ENCODE results near the gene CHRNA10.

Gene CHRNA10

DNA sequence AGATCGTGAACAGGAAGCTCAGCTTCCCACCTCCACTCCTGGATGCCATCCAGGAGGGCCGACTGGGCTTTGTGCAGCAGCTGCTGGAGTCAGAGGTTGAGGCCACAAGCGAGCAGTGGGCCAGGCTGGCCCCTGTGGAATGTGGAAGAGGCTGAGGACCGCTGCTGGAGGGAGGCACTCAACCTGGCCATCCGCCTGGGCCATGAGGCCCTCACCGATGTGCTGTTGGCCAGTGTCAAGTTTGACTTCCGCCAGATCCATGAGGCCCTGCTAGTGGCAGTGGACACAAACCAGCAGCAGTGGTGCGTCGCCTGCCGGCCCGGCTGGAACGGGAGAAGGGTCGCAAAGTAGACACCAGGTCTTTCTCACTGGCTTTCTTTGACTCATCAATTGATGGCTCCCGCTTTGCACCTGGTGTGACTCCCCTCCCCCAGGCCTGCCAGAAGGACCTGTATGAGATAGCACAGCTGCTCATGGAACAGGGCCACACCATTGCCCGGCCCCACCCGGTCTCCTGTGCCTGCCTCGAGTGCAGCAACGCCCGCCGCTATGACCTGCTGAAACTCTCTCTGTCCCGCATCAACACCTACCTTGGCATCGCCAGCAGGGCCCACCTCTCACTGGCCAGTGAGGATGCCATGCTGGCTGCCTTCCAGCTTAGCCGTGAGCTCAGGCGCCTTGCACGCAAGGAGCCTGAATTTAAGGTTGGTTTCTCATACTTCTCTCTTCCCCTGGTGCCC, 54.3 kb downstream of the CHRNA10 start:
- Histone ChIP-seq H3K4me1 (ENCODE audit: insufficient read depth, low read length, severe bottlenecking) (no peaks in the 10 kb centered on the region), H3F3A (ENCODE audit: insufficient read depth, low read length) (no peaks in the 10 kb centered on the region), H2AFZ (ENCODE audit: low read length) (no peak overlapping the region), H3K4me2 (ENCODE audit: low read length) (no peak overlapping the region), H3K9me2 (ENCODE audit: low read depth, low read length) (no peaks in the 10 kb centered on the region), H3K36me3 (ENCODE audit: insufficient read depth, low read length) (no peaks in the 10 kb centered on the region), H3K27me3 (ENCODE audit: insufficient read depth, low read length) (no peaks in the 10 kb centered on the region), H3K27ac (ENCODE audit: low read depth, low read length, poor library complexity, severe bottlenecking) (no peak overlapping the region), H3K9ac (ENCODE audit: low read length) (no peak overlapping the region), H3K79me2 (ENCODE audit: insufficient read depth, low read length) (no peaks in the 10 kb centered on the region), H3K4me3 (ENCODE audit: low read depth, low read length, poor library complexity, severe bottlenecking) (no peak overlapping the region), H4K20me1 (ENCODE audit: insufficient read depth, low read length) (no peaks in the 10 kb centered on the region), H3K9me3 (ENCODE audit: low read length) (peaks cover 3% of the 10 kb centered on the region; the same call in 1 of the 2 replicates)
- no peak for TF ChIP-seq EZH2 (IDR thresholded peaks at IDR 0.05; ENCODE audit: borderline replicate concordance, low read length)
- TF ChIP-seq, protein P1, sequence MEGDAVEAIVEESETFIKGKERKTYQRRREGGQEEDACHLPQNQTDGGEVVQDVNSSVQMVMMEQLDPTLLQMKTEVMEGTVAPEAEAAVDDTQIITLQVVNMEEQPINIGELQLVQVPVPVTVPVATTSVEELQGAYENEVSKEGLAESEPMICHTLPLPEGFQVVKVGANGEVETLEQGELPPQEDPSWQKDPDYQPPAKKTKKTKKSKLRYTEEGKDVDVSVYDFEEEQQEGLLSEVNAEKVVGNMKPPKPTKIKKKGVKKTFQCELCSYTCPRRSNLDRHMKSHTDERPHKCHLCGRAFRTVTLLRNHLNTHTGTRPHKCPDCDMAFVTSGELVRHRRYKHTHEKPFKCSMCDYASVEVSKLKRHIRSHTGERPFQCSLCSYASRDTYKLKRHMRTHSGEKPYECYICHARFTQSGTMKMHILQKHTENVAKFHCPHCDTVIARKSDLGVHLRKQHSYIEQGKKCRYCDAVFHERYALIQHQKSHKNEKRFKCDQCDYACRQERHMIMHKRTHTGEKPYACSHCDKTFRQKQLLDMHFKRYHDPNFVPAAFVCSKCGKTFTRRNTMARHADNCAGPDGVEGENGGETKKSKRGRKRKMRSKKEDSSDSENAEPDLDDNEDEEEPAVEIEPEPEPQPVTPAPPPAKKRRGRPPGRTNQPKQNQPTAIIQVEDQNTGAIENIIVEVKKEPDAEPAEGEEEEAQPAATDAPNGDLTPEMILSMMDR (IDR thresholded peaks at IDR 0.05; ENCODE audit: low read length), result no peak

DNA sequence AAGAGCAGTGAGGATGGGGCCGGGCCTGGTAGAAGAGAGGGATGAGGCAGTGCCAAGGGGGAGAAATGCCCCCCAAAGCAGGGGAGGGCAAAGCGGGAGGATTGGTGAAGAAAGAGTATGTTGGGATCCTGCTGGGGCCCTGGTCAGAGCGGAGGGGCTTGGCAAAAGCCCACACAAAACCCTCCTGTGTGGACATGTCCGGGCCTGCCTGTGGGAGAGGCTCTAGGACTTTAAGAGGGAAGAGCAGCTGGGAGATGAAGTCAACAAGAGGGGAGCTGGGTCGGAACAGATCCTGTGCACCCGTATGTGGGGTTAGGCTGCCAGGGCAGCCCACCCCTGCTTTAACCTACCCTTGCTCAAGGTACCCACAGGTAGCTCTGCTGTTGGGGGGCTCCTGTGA, 55.2 kb downstream of the CHRNA10 start:
- Histone ChIP-seq H3K27me3 (ENCODE audit: insufficient read depth, low read length) (no peaks in the 10 kb centered on the region), H3F3A (ENCODE audit: insufficient read depth, low read length) (no peaks in the 10 kb centered on the region), H3K79me2 (ENCODE audit: insufficient read depth, low read length) (no peaks in the 10 kb centered on the region), H3K9me2 (ENCODE audit: low read depth, low read length) (no peaks in the 10 kb centered on the region), H3K9ac (ENCODE audit: low read length) (no peak overlapping the region), H3K4me3 (ENCODE audit: low read depth, low read length, poor library complexity, severe bottlenecking) (no peak overlapping the region), H4K20me1 (ENCODE audit: insufficient read depth, low read length) (no peaks in the 10 kb centered on the region), H3K27ac (ENCODE audit: low read depth, low read length, poor library complexity, severe bottlenecking) (no peak overlapping the region), H3K36me3 (ENCODE audit: insufficient read depth, low read length) (no peaks in the 10 kb centered on the region), H2AFZ (ENCODE audit: low read length) (no peak overlapping the region), H3K4me2 (ENCODE audit: low read length) (no peak overlapping the region), H3K9me3 (ENCODE audit: low read length) (peaks cover 4% of the 10 kb centered on the region; the same call in 1 of the 2 replicates), H3K4me1 (ENCODE audit: insufficient read depth, low read length, severe bottlenecking) (no peaks in the 10 kb centered on the region)
- TF ChIP-seq, protein P1 (IDR thresholded peaks at IDR 0.05; ENCODE audit: low read length), result no peak
- TF ChIP-seq EZH2 (IDR thresholded peaks at IDR 0.05; ENCODE audit: borderline replicate concordance, low read length), result no peak
